Measurements from ENCODE around the gene PRSS56. TPM values are rescaled to one million over a fixed set of nuclear protein-coding genes. Genes with fewer than 3 reads are reported as not detected.

PRSS56 gene
- total RNA-seq, 4 donors from 2014 or later = not detected

DNA sequence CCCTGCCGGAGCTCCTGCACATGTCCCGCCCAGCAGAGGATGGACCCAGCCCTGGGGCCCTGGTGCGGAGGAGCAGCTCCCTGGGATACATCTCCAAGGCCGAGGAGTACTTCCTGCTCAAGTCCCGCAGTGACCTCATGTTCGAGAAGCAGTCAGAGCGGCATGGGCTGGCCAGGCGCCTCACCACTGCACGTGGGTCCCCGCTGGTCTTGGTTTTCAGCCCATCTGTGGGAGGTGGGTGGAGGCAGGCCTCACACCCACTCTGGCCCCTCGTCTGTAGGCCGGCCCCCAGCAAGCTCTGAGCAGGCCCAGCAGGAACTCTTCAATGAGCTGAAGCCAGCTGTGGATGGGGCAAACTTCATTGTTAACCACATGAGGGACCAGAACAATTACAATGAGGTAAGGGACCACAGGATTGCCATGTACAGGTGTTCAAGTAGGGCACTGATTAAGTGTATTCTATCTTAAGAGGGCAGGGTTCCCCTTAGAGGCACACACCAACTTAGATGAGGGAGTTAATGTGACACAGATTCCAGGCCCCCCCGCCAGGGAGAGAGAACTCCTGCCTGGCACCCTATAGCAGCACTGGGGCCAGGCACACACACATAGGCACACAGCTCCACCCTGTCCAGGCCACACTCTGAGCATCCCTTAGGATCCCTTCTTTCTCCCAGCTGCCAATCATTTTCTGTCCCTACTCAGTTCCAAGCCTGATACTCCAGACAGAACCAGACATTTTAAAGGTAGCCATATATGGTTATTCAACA, 13.9 kb downstream of the PRSS56 start:
- no peak for DNase-seq (ENCODE audit: low spot score in 2 of 2)
- WGBS, 2 donors = 69 to 71% methylated on average over 12 of the region's 13 CpGs
- TF ChIP-seq, protein P1, sequence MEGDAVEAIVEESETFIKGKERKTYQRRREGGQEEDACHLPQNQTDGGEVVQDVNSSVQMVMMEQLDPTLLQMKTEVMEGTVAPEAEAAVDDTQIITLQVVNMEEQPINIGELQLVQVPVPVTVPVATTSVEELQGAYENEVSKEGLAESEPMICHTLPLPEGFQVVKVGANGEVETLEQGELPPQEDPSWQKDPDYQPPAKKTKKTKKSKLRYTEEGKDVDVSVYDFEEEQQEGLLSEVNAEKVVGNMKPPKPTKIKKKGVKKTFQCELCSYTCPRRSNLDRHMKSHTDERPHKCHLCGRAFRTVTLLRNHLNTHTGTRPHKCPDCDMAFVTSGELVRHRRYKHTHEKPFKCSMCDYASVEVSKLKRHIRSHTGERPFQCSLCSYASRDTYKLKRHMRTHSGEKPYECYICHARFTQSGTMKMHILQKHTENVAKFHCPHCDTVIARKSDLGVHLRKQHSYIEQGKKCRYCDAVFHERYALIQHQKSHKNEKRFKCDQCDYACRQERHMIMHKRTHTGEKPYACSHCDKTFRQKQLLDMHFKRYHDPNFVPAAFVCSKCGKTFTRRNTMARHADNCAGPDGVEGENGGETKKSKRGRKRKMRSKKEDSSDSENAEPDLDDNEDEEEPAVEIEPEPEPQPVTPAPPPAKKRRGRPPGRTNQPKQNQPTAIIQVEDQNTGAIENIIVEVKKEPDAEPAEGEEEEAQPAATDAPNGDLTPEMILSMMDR (IDR thresholded peaks at IDR 0.05) = no peak
- no peak for TF ChIP-seq POLR2A (IDR thresholded peaks at IDR 0.05)

DNA sequence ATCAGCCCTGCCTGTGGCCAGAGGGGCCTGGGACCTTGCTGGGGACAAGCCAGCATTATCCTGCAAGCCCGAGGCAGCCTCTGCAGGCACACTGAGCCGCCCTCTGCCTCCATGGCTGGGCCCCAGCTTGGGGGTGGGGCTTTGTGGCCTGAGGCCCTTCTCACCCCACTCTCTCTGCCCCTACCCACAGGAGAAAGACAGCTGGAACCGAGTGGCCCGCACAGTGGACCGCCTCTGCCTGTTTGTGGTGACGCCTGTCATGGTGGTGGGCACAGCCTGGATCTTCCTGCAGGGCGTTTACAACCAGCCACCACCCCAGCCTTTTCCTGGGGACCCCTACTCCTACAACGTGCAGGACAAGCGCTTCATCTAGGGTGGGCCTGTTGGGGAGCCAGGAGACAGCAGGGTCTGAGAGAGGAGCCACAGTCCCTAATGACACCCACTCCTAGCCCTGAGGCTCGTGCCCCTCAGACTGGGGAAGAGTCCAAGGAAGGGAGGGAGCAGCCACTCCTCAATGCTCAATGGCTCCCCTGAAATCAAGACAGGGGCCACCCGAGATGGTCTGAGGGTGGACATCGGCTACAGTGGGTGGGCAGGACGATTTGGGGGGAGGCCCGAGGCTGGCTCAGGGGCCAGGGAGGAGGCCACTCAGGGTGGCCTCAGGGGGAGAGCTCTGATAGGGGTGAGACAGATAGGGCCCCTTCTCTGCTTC, 14.9 kb downstream of the PRSS56 start:
- TF ChIP-seq POLR2A (IDR thresholded peaks at IDR 0.05) = no peak
- TF ChIP-seq, protein P1 (IDR thresholded peaks at IDR 0.05) = no peak
- peak in 1 of 2 donors; percentile 62 for DNase-seq (ENCODE audit: low spot score in 2 of 2)
- H3K4me3 ChIP-seq (ENCODE audit: low read depth, poor library complexity, severe bottlenecking) = no peak overlapping the region
- WGBS, 2 donors = 71 to 74% methylated on average over 12 to 13 of the region's 14 CpGs
- intact Hi-C loops (cut with DNase I; ENCODE audit: low total_unique reads) = no loop called here

More for the DNA sequence above, 13.9 kb downstream of the PRSS56 start:
- H3K4me3 ChIP-seq (ENCODE audit: low read depth, poor library complexity, severe bottlenecking) = no peak overlapping the region
- intact Hi-C loops (cut with DNase I; ENCODE audit: low total_unique reads) = no loop called here

DNA sequence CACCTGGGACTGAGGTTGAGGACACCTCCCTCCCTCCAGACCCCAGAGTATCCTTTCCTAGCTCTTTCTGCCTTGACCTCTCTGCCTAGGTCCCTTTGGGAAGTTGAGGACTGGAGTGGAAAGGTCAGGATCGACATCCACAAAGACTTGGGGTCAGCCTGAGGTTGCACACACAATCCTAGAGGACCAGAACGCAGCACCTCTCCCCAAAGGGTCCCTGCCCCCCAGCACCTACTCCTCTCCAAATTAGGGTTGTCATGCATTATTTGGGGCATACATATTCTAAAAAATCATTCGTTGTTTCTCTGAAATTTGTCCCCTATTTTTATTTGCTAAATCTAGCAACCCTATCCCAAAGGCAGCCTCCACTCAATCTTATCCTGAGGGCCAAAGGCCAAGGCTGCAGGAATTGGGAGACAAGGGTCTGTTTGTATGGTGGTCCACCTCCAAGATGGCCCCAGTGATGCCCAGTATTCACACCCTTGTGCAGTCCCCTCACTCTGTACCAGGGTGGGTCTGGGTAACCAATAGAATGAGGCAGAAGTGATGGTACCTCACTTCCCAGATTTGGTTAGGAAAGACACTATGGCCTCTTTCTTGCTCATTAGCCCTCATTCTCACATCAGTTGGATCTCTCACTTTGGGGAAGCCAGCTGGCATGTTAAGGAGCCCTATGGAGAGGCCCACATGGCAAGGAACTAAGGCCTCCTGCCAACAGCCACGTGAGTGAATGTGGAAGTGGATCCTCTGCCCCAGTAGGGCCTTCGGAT, 15.8 kb downstream of the PRSS56 start:
- 89% methylated on average over 5 of the region's 5 CpGs for WGBS, 2 donors

GRCh38 chr2:232537079-232537478, 16.9 kb downstream of the PRSS56 start:
- 50 to 73% methylated on average over 5 of the region's 5 CpGs for WGBS, 2 donors

More for the DNA sequence above, 15.8 kb downstream of the PRSS56 start:
- no peak for TF ChIP-seq POLR2A (IDR thresholded peaks at IDR 0.05)
- TF ChIP-seq, protein P1 (IDR thresholded peaks at IDR 0.05) = no peak
- DNase-seq (ENCODE audit: low spot score in 2 of 2) = peak in 1 of 2 donors; percentile 61
- intact Hi-C loops (cut with DNase I; ENCODE audit: low total_unique reads) = no loop called here
- H3K4me3 ChIP-seq (ENCODE audit: low read depth, poor library complexity, severe bottlenecking) = no peak overlapping the region

DNA sequence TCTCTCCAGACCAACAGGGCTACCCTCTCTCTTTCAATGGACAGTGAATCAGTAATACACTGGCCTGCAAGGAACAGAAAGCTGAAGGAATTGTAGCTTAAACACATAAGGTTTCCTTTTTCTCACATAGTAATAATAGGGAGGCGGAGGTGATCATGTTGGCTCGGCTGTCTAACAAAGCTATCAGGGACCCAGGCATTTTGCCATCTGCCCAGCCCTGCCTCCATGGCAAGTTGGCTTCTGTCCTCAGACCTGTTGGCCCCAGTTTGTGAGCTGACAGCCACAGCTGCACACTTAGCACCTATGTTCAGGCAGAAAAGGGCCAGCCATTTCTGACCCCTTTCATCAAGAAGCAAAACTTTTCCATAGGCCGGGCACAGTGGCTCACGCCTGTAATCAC, 17.3 kb downstream of the PRSS56 start:
- DNase-seq (ENCODE audit: low spot score in 2 of 2) = peak in 1 of 2 donors; percentile 72
- TF ChIP-seq POLR2A (IDR thresholded peaks at IDR 0.05) = no peak
- TF ChIP-seq, protein P1 (IDR thresholded peaks at IDR 0.05) = no peak
- H3K4me3 ChIP-seq (ENCODE audit: low read depth, poor library complexity, severe bottlenecking) = no peak overlapping the region
- WGBS, 2 donors = 59 to 84% methylated on average over 4 of the region's 4 CpGs
- intact Hi-C loops (cut with DNase I; ENCODE audit: low total_unique reads) = no loop called here

More at GRCh38 chr2:232537079-232537478, 16.9 kb downstream of the PRSS56 start:
- peak in 1 of 2 donors; percentile 61 for DNase-seq (ENCODE audit: low spot score in 2 of 2)
- no peak overlapping the region for H3K4me3 ChIP-seq (ENCODE audit: low read depth, poor library complexity, severe bottlenecking)
- intact Hi-C loops (cut with DNase I; ENCODE audit: low total_unique reads) = no loop called here
- no peak for TF ChIP-seq POLR2A (IDR thresholded peaks at IDR 0.05)
- TF ChIP-seq, protein P1 (IDR thresholded peaks at IDR 0.05) = no peak
